Loucy (cell line): ENCODE data around the gene APOL2.

Source experiments
- CTCF ChIP-seq: fragments of 200-600 bp; sonication (generic); conservative IDR thresholded peaks from 2 replicates; pipeline ENCODE4 v1.5.1; 2014; ENCODE audit warnings: mild to moderate bottlenecking, antibody characterized with exemption, low read length
- EZH2phosphoT487 ChIP-seq: fragments of 200-600 bp; IDR thresholded peaks from 2 replicates; pipeline ENCODE4 v1.6.1; 2018; ENCODE audit warnings: antibody characterized with exemption, mild to moderate bottlenecking, moderate library complexity, borderline replicate concordance

DNA sequence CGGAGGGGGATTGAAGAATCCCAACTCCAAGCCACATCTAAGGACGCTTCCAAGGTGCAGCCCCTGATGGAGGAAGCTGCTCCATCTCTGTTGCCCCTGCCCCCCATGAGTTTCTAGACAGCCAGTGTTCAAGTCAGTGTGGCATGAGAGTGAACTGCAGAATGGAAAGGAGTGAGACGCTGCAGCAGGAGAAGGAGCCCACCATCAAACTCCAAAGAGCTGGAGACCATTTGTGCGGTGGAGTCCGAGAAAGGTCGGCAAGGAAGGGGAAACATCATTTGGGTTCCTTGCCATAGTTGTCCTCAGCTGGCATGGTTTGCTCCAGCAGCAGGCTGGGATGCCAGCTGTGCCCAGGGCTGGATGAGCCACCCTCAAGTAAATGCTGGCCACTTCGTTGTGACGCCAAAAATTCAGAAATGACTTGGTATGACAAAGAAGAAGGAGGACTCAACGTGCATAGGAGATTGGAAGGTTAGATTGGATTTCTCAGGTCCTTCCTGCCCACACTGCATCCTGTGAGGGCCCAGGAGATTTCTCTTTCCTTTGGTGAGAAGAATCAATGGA, 16.4 kb downstream of the APOL2 start:
- no peak for TF ChIP-seq EZH2phosphoT487
- no peak for TF ChIP-seq CTCF
